MCF 10A (cell line): ENCODE measurements around the gene MAU2. TPM values are rescaled to one million over a fixed set of nuclear protein-coding genes. Genes with fewer than 3 reads are reported as not detected.

Source experiments
- BruUV-seq: library from RNA; stranded (reverse); fragments of 400-500 nt; replicated peaks from 2 replicates; lab custom pipeline; 2021; lab: Mats Ljungman, UMichigan
- CTCF ChIA-PET: fragments of 300-600 bp; sonication (Branson Sonifier 250); formaldehyde crosslinking; extraction: SDS; loops from one replicate; lab custom pipeline; 2021; ENCODE audit warnings: antibody characterized with exemption, inconsistent platforms; lab: Yijun Ruan, JAX
- POLR2A ChIA-PET: fragments of 300-600, 350-650 bp; sonication (Branson Sonifier 250); formaldehyde crosslinking; extraction: SDS; loops from one replicate; lab custom pipeline; 2020; ENCODE audit warnings: antibody characterized with exemption, inconsistent platforms; lab: Yijun Ruan, JAX
- DNase-seq: peaks from one replicate; pipeline ENCODE4 v3.0.0-alpha.2; 2018; ENCODE audit not compliant: unreplicated experiment
- H3K27ac Mint-ChIP-seq: one replicate; pipeline ENCODE4 v1.8.0; 2022; ENCODE audit warnings: mild to moderate bottlenecking, low read depth, mixed read lengths; ENCODE audit not compliant: unreplicated experiment
- H3K27me3 Mint-ChIP-seq: one replicate; pipeline ENCODE4 v1.8.0; 2022; ENCODE audit warnings: mixed read lengths; ENCODE audit not compliant: insufficient read depth, unreplicated experiment
- H3K36me3 Mint-ChIP-seq: one replicate; pipeline ENCODE4 v1.8.0; 2022; ENCODE audit warnings: mild to moderate bottlenecking, moderate library complexity, mixed read lengths; ENCODE audit not compliant: insufficient read depth, unreplicated experiment
- H3K4me1 Mint-ChIP-seq: one replicate; pipeline ENCODE4 v1.8.0; 2022; ENCODE audit warnings: mixed read lengths; ENCODE audit not compliant: insufficient read depth, unreplicated experiment
- H3K4me3 Mint-ChIP-seq: one replicate; pipeline ENCODE4 v1.8.0; 2022; ENCODE audit warnings: mild to moderate bottlenecking, moderate library complexity, mixed read lengths; ENCODE audit not compliant: unreplicated experiment
- H3K9me3 Mint-ChIP-seq: one replicate; pipeline ENCODE4 v1.8.0; 2022; ENCODE audit warnings: mixed read lengths; ENCODE audit not compliant: unreplicated experiment
- intact Hi-C: fragments of 100-400 bp; cut with micrococcal nuclease; formaldehyde crosslinking; loops from 2 replicates; pipeline ENCODE4 v1.14.1; 2022
- total RNA-seq: library from RNA; stranded (reverse); gene quantifications from 2 replicates; pipeline ENCODE4 v1.2.3, GENCODE V29; 2022
- TF ChIP-seq, protein P1 (sequence below): fragments of 200-600 bp; IDR thresholded peaks from one replicate; pipeline ENCODE4 v1.8.0; 2022; ENCODE audit warnings: antibody characterized with exemption, mild to moderate bottlenecking; ENCODE audit not compliant: unreplicated experiment

MAU2 gene
- total RNA-seq, 1 experiment from 2014 or later, result 50.1 TPM

DNA sequence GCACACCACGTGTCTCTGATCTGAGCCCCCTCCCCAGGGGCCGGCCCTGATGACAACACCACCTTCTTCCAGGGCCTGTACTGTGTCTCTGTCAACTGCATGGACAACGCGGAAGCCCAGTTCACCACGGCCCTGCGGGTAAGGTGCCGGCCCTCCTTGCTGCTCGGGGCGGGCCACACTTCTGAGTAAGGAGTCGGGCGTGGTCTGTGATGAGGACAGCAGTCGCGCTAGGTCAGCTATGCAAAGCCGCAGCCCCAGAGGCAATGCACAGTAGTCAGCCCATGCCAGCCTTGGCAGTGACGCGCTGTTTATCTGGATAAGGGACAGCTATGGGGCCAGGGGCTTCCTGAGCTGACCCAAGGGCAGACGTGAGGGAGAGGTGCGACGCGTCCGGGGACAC lies 24.6 kb downstream of the MAU2 start:
- no peak overlapping the region for H3K27ac Mint-ChIP-seq
- intact Hi-C loops, result no loop called here
- POLR2A ChIA-PET, result interaction anchor here (0.6 kb wide), 1 partner anchor 172 kb away, joined by 3 read pairs; no protein-coding TSS in a partner anchor

DNA sequence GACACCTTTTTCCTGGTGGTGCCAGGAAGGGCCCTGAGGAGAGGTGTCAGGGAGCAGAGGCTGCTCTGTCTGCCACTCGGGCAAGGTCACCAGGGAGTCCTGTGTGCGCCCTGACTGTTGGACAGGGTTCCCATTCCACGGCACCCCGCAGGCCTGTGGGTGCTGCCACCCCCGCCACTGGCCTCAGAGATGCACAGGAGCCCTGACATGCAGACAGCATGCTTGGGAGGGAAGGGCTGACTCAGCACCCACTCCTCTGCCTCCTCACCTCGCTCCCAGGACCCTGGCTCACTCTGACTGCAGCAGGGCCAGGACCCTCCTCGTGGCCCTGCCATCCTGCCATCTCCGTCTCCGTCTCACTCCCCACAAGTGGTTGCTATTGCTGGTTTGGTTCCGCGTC lies 25.3 kb downstream of the MAU2 start:
- DNase-seq, result no peak
- Mint-ChIP-seq H3K4me3 (no peak overlapping the region), H3K9me3 (no peaks in the 10 kb centered on the region), H3K4me1 (no peaks in the 10 kb centered on the region), H3K27me3 (no peaks in the 10 kb centered on the region), H3K36me3 (peaks cover 58% of the 10 kb centered on the region), H3K27ac (no peak overlapping the region)
- BruUV-seq, result no TSS peak
- TF ChIP-seq, protein P1, sequence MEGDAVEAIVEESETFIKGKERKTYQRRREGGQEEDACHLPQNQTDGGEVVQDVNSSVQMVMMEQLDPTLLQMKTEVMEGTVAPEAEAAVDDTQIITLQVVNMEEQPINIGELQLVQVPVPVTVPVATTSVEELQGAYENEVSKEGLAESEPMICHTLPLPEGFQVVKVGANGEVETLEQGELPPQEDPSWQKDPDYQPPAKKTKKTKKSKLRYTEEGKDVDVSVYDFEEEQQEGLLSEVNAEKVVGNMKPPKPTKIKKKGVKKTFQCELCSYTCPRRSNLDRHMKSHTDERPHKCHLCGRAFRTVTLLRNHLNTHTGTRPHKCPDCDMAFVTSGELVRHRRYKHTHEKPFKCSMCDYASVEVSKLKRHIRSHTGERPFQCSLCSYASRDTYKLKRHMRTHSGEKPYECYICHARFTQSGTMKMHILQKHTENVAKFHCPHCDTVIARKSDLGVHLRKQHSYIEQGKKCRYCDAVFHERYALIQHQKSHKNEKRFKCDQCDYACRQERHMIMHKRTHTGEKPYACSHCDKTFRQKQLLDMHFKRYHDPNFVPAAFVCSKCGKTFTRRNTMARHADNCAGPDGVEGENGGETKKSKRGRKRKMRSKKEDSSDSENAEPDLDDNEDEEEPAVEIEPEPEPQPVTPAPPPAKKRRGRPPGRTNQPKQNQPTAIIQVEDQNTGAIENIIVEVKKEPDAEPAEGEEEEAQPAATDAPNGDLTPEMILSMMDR, result no peak
- ChIA-PET POLR2A (interaction anchor here (0.6 to 1.1 kb wide), 2 partner anchors 12 to 171 kb away, joined by 3 read pairs; no protein-coding TSS in a partner anchor), CTCF (interaction anchor here (1.3 kb wide), 1 partner anchor 15 kb away, joined by 4 read pairs; no protein-coding TSS in a partner anchor)
- intact Hi-C loops, result no loop called here

More for the DNA sequence above, 24.6 kb downstream of the MAU2 start:
- H3K4me1 Mint-ChIP-seq, result no peaks in the 10 kb centered on the region
- TF ChIP-seq, protein P1, result no peak
- no peak for DNase-seq
- H3K27me3 Mint-ChIP-seq, result no peaks in the 10 kb centered on the region
- no peak overlapping the region for H3K4me3 Mint-ChIP-seq
- CTCF ChIA-PET, result interaction anchor here (1.3 kb wide), 1 partner anchor 16 kb away, joined by 4 read pairs; no protein-coding TSS in a partner anchor
- peaks cover 55% of the 10 kb centered on the region for H3K36me3 Mint-ChIP-seq
- H3K9me3 Mint-ChIP-seq, result no peaks in the 10 kb centered on the region
- BruUV-seq, result no TSS peak

DNA sequence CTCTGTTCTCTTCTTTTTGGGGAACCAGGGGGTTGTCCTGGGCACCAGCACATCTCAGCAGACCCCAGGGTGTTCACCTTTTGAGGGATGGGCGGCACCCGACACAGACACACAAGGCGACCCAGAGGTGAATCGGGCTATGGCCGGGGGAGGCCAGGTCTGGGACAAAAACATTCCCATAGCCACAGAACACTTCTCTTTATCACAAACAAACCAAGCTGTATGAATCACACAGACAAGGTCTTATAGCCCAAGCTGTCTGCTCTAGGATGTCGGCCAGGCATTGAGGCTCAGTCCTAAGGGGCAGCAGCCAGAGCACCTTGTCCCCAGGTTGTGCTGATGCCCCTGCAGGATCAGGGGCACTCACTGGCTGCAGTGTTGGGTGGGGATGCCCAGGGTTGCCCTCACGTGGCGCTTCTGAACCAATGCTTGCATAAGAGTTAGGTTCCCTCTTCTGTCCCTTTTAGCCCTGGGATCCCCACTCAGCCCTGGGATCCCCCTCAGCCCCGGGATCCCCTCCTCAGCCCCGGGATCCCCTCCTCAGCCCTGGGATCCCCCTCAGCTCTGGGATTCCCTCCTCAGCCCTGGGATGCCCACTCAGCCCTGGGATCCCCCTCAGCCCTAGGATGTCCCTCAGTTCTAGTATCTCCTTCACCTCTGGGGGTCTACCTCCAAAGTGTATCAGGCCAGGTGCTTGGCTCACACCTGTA lies 26.9 kb downstream of the MAU2 start:
- no peak overlapping the region for H3K4me3 Mint-ChIP-seq
- intact Hi-C loops, result no loop called here
- H3K36me3 Mint-ChIP-seq, result peaks cover 56% of the 10 kb centered on the region
- ChIA-PET CTCF (interaction anchor here (0.8 to 1.1 kb wide), 3 partner anchors 10 to 157 kb away, joined by 3 to 5 read pairs (median 4); no protein-coding TSS in a partner anchor), POLR2A (no interaction called here)
- no peaks in the 10 kb centered on the region for H3K27me3 Mint-ChIP-seq
- no peak for DNase-seq
- H3K4me1 Mint-ChIP-seq, result no peaks in the 10 kb centered on the region
- BruUV-seq, result no TSS peak
- H3K9me3 Mint-ChIP-seq, result no peaks in the 10 kb centered on the region
- H3K27ac Mint-ChIP-seq, result no peak overlapping the region
- TF ChIP-seq, protein P1, result no peak

DNA sequence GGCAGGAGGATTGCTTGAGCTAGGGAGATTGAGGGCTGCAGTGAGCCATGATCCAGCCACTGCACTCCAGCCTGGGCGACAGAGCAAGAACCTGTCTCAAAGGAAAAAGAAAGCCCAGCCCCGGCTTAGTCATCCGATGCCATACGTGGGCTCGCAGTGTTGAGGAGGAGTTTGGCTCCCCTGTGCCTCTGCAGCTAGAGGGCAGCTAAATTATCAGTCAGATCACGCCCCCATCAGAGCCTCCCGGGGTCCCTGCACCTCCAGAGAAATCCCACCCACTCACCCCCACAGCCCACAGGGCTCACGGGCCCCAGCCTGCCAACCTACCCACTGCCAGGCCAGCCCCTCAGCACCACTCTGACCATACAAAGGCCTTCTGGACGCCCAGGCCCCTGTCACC lies 27.6 kb downstream of the MAU2 start:
- ChIA-PET POLR2A (interaction anchor here (0.6 kb wide), 1 partner anchor 27 kb away, joined by 3 read pairs; no protein-coding TSS in a partner anchor), CTCF (interaction anchor here (0.6 kb wide), 1 partner anchor 143 kb away, joined by 3 read pairs; no protein-coding TSS in a partner anchor)
- peaks cover 54% of the 10 kb centered on the region for H3K36me3 Mint-ChIP-seq
- TF ChIP-seq, protein P1, result no peak
- H3K27me3 Mint-ChIP-seq, result no peaks in the 10 kb centered on the region
- no TSS peak for BruUV-seq
- intact Hi-C loops, result no loop called here
- no peak overlapping the region for H3K4me3 Mint-ChIP-seq
- DNase-seq, result peak; percentile 36
- no peaks in the 10 kb centered on the region for H3K9me3 Mint-ChIP-seq
- H3K27ac Mint-ChIP-seq, result no peak overlapping the region
- no peaks in the 10 kb centered on the region for H3K4me1 Mint-ChIP-seq
